Activated CD8-positive, alpha-beta memory T cell treated with anti-CD3 and anti-CD28 coated beads for 48 hours (primary cell): ENCODE measurements around the gene ST6GALNAC3.
"Not testable (repeated sequence)": the region's sequence is repeated elsewhere in the genome, so short reads cannot be mapped to it uniquely, and the experiment has no call there.

Experiments used
- DNase-seq, 3 experiments: peaks; one replicate each; pipeline ENCODE4 v3.0.0-alpha.2; 2020; ENCODE audit warnings: low read depth in 2 of 3, low spot score in 2 of 3

The ST6GALNAC3 gene

DNA sequence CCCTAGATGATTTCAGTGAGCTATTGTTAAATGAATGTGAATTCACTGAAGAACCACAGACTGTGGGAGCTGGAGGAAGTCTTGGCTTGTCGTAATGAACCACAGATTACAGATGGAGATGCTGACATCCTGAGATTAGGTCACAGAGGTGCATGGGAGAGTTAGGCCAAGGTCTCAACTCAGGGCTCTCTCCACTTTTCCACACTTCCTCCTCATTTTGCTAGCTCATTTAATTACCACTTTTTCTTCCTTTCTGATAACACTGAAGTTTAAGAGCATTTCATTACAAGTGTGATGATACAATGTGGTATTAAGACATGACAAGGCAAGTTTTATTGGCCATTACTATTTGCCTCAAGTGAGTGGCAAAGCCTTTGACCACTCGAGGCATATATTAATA lies 30.8 kb downstream of the ST6GALNAC3 start:
- no peak for DNase-seq

DNA sequence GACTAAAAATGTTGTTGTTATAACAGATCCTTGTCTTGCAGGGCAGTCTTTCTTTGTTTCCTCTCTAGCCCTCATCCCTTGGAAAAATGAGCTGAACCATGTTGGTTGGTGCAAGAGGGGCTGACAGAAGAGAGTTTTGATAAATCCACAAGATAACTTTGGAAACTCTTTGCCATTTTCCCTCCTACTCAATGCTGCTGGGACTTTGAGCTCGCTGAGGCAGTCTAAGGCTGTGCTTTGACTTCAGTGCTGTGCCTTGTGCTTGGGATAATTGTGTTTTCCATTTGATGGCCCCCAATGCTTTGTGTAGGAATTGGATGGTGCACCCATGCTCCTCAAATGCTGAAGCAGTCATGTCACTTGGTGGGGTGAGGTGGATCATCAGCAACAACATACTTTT lies 31.7 kb downstream of the ST6GALNAC3 start:
- DNase-seq, result no peak

DNA sequence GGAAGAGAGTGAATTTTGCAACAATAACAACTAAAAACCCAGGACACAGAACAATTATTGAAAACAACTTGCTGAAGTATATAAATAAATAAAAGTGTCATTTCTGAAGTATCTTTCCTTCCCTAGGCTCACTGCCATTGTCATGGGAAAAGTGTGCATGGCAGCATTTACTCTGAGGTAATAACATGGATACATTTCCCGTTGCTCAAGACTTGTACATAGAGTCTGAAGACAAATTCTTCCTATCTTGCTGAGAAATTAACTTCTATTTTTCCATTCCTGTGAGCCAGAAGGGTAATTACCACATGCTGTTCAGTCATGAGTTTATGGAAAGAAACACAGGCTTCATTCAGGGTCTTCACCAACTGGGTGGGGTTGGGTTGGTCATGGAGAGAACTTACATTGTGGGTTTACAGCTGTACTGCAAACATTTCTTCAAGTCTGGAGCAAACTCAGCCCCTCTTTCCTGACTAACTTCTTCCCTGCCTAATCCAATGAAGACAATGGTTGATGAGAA lies 32.2 kb downstream of the ST6GALNAC3 start:
- DNase-seq, result no peak

DNA sequence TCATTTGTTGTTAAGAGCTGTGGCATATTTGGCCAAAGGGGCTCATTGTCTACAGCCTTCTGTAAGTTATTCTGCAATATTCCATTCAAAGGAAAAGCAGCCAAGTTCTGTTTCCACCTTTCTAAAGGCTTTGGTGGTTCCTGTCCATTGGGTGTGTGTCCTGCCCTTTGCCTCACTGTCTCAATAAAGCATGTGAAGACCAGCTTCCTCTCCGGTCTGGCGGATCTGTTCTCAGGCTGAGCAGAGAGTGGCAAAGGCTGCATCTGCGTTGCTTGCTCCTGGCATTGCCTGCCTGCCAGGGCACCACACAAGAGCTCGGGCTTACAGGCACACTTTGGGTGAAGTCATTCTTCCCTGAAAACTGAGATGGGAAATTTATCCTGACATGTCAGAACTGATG lies 34.9 kb downstream of the ST6GALNAC3 start:
- no peak for DNase-seq

DNA sequence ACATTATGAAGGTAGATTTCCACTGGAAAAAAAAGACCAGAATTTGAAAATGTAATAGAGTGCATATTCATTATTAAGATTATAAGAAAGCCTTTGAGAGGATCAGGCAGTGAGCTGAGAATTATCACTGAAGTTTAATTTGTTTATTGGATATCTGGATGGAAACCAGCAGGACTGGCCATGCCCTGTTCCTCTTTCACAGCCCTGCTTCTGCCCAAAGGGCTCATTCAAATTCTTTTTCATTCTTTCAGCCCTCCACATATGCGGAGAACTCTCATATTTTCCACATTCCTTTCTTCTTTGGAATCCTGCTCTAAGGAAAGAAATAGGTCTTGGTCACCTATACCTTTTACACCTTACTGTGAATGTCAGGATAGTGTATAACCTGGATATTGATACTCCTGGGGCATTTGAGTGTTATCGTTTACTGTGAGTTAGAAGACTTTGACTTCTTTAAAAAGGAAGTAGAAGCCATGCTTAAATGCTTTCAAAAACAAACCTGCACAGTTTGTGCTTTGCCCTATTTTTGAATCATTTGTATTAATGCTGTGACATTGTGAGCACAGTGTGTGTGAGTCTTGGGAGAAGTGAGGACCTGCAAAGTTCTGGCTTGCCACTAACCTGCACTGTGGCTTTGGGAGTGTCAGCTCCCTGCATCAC lies 35.5 kb downstream of the ST6GALNAC3 start:
- DNase-seq, result no peak

DNA sequence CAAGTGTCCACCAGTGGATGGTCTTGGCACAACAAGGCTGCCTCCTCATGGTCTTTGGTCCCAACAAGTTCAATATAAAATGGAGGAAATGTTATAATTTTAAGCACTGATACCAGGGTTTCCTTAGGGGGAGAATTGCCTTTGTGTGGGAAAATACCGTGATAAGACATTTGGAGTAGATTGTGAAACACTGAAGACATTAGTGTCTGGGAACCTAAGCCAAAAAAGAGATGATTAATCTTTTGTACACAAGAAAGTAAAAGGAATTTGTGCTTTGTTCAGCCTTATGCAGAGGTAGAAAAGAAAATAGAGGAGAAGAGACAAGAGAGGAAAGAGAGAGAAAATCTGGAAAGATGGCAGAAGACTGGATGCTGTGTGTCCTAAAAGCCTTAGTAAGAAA lies 36.1 kb downstream of the ST6GALNAC3 start:
- DNase-seq, result no peak

DNA sequence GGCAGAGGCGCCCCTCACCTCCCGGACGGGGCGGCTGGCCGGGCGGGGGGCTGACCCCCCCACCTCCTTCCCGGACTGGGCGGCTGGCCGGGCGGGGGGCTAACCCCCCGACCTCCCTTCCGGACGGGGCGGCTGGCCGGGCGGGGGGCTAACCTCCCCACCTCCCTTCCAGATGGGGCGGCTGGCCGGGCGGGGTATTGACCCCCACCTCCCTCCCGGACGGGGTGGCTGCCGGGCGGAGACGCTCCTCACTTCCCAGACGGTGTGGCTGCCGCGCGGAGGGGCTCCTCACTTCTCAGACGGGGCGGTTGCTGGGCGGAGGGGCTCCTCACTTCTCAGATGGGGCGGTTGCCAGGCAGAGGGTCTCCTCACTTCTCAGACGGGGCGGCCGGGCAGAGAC lies 37.8 kb downstream of the ST6GALNAC3 start:
- DNase-seq, result not testable (repeated sequence)

DNA sequence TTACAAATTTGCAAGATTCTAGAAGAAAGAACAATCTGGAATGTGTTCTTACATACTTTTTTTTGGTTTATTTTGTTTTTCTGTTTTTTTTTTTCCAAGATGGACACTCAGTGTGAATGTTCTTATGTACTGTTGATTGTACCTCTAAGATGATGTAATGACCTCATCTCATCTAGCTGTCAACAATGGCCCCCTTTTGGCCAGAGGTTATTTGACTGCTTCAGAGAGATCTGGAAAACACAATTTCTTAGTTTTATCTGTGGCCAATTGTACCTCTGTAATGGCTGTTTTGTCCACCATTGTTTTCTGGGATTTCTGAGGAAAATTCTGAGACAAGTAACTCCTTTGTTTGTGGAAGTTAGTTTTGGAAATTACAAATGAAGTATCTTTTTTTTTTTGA lies 38.9 kb downstream of the ST6GALNAC3 start:
- DNase-seq, result no peak

DNA sequence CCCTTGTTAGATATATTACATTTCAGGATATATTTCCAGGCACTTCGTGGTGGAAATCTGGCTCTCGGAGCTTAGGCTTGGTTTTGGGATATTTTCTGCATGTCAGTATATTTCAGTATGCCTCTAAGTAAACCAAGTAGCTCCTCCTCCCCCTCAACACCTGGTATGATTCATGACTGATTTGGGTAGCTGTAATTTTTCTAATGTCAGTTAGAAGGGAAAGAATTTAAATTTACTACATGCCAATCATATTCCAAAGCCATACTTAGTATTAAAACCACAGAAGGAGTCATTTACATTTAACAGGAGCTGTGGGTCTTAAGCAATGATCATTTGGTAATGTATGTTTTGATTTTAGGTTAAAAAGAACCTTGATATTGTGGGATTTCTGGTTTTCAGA lies 40.6 kb downstream of the ST6GALNAC3 start:
- DNase-seq, result no peak

DNA sequence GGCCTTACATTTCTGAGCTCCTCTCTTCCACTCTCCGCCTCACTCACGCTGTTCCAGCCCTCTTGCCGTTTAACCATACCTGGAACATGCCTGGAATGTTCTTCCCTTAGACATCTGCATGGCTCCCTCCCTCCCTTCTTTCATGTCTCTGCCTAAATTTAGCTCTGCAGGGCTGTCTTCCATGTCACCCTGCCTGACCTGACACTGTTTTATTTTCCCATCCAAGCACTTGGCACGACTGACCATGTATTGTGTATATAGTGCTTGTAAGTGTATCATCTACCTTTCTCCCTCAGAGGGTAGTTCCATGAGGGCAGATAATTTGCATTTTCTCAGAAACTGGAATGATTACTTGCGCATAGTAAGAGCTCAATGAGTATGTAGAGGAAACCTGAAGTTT lies 47.3 kb downstream of the ST6GALNAC3 start:
- no peak for DNase-seq

DNA sequence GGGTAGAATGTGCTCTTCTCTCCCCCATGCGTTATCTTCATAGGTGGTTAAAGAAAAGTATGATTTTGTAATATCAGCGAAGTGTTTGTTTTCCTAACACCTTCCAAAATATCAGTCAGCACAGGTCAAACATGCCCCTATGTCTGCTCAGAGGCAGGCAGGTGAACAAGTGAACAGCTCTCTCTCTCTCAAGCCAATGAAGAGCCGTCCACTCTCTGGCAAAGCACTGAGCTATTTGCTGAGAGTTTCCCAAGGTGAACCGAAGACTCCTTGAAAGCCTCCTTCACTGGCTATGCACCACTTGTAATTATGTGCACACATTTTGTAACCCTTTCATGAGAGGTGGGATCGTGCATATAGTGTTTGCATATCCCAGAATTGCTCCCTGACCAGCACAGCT lies 47.7 kb downstream of the ST6GALNAC3 start:
- DNase-seq, result no peak

DNA sequence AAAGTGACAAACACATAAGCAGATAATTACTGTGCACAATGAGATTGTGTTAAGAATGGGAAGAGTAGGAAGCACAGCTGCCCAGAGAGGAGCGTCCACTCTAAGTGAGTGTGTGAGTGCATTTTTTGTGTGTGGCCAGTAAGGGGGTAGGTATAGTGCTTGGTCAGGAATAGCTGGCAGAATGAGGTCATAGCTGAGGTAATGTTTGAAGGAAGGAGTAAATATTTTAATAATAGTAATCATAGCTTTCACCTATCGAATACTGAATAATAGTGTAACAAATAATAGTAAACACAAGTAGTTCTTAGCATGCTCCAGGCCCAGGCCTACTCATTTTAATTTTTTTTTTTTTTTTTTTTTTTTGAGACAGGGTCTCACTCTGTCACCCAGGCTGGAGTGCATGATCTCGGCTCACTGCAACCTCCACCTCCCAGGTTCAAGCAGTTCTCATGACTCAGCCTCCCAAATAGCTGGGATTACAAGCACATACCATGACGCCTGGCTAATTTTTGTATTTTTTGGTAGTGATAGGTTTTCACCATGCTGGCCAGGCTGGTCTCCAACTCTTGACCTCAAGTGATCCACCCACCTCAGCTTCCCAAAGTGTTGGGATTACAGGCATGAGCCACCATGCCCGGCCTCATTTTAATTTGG lies 49.0 kb downstream of the ST6GALNAC3 start:
- not testable (repeated sequence) for DNase-seq

DNA sequence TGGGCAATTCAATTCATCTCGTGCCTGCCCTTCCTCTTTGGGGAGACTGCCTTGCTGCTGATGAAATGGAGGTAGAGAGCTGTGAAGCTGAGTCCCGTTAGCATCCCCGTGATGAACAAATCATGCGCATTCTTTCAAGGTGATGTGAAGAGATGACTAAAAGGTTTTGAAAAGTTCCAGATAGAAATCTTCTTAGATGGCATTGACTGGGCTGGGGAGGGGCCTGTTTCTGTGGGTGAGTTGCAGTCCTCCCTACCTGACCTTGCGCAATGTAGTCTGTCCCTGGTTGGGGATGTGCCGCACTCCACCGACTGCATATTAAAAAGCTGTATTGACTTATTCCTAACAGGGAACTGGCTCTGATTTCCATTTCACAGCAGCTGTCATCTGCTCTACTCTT lies 49.6 kb downstream of the ST6GALNAC3 start:
- DNase-seq, result no peak

DNA sequence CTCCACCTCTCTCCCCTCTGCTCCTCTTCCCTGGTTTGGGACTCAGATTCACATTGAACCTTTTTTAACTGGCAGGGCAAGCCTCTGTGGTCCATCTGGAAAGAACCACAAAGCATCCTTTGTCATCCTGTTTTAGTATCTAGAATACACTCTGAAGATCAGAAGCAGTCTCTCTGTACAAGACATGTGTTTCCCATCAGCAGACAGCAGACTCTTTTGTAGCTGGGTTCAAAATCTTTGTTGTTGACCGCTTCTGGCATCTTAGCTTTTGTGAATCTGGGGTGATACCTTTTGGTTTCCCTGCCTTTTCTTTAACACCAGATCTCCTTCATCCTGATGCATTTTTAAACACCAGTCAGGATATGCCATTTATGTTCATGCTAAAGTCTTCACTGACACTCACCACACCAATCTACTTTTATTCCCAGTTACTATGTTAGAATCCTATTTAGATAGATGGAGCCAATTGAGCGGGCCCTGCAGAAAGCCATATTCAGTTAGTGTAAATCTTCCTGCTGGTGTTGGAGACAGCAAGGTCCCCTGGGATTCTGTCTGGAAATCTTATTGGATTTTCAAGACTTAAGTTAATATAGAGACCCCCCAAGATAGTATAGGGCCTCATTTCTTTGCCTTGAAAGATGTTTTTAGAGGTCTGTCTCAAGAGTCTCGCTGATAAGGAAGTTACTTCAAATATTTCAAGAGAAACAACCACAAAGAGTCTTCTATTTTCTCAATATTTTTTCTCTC lies 51.1 kb downstream of the ST6GALNAC3 start:
- DNase-seq, result no peak

DNA sequence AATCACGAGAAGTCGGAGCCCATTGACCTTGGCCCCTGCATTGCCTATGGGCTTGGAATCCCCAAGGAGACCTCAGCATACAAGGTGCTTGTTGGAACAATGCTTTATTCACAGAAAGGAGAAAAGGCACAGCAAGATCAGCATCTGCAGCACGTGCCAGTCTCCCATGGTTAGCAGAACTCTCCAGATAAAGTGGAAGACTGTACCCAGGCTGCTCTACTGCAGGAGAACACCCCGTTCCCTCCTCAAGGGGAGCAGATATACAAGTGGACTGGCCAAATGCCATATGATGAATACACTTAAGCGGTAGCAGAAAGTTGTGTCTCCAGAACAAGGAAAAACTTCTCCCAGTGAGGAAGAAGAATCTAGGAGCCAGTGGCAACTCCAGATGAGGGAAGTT lies 53.5 kb downstream of the ST6GALNAC3 start:
- DNase-seq, result no peak

DNA sequence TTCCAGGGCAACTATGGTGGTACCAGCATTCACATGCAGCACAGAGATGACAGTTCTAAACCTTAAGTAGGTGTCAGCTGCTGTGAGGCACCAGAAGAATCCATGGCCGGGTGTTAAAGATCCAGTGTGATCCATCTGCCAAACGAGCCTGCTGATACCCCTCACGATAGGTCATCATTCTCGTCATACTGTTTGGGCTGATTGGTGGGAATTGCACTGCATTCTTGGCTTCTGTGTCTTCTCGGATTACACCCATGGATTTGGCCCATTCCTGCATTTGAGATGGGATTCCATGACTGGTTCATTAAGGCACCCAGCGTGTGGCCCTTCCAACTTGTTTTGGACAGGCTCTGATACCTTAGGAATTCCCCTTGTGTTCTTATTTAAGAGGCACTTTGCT lies 55.2 kb downstream of the ST6GALNAC3 start:
- DNase-seq, result no peak

DNA sequence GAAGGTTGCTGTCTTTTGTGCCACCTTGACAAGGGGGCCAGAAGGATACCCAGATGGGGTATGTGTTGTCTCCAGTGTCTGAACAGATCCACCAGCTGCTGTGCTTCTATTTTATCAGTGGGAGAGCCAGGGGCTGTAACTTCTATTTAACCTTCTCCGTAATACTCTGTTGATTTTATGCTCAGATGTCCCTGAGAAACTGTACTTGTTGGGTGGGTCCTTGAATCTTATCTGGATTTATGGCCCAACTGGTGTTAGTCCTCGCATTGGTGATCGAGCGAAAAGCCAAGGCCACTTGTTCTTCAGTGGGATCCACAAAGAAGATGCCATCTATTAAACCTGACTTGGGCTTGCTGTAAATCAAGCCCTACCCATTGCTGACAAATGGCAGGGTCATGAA lies 56.4 kb downstream of the ST6GALNAC3 start:
- DNase-seq, result no peak

DNA sequence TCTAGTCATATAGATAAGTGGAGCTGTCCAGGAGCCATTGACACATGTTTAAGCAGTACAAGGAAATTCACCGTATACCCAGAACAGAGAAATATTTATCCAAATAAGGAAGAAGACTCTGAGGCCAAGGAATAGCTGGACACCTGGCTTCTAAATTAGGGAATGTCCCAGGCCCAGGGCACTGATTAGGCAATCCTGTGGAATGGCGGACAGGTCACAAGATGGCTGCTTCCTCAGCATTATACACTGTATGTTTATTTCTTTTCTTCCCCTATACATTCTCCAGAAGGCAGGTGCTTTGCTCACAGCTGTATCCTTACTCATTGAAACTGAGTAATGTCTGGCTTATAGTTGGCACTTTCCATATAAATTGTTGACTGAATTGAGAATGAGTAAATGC lies 59.4 kb downstream of the ST6GALNAC3 start:
- DNase-seq, result no peak

DNA sequence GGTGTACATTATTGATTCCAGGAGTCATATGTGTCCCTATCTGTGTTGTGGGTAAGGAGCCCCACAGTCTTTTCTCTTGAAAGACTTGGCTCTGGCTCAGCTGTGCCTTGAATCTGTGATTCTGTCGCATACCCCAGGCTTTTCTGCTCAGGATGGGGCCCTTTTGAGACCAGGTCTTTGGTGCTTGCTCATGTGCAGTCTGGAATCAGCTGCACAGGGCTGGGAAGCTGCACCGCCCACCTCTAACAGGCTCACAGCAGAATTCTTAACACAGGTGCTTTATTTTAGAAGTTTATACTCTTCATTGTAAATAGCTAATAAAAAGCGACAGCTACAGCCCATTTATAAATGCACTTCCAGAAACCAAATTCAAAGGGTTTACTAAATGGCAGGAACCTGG lies 61.3 kb downstream of the ST6GALNAC3 start:
- DNase-seq, result no peak

DNA sequence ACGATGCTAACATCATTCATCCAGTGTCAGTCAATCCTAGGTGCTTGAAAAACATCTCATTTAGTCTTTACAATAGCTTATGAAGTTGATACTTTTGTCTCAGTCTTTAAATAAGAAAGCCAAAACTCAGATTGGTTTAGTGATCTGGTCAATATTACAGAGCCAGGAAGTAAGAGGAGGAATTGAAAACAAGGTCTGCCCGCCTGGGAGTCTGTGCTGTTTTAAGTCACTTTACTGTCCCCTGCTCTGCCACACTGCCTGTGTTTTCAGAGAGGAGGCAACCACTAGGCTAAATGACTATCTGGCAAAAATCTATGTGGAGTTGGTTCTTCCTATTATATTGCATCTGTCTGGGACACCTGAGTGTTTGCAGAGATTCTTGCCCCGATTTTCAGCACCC lies 62.3 kb downstream of the ST6GALNAC3 start:
- DNase-seq, result no peak

DNA sequence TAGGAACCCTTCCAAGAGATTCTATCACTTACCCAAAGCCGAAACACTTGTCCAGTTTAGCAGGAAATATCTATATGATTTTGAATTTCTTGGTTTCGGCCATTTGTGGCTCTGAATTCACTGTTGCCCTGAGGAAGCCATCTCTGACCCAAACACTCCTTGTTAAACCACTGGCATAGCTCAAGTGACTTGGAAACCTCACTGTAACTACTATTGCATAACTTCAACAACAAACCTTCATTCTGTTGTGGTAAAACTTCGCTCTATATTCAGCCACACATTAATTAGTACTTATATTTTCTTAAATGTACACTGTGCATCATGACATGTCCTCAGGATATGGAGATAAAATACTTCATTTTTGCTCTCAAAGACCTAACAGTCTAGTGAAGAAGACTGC lies 63.2 kb downstream of the ST6GALNAC3 start:
- no peak for DNase-seq

DNA sequence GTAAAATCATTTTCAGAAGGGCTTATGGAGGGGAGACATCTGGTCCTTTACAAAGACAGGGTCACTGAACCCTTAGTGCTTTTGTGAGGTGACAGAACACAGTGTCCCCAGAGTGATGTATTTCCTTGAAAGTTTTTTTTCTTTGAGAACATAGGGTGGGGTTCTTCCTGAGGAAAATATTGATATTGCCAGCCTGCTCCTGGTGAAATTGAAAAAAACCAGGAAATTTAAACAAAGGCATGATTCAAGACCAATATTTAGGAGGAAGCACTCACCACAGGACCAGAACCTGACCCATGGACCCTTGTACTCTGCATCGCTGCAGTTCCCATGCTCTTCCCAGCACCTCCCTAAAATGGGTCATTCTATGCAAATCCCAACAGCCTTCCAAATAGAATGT lies 63.7 kb downstream of the ST6GALNAC3 start:
- no peak for DNase-seq
